HG03097 (cell line): Measurements from ENCODE around the gene ITGB8.
"Not testable (repeated sequence)": the region's sequence is repeated elsewhere in the genome, so short reads cannot be mapped to it uniquely, and the experiment has no call there.

Source experiments
- ATAC-seq: cut with Tn5 transposase; IDR thresholded peaks from one replicate; pipeline ENCODE4 v1.9.1; 2021; ENCODE audit not compliant: unreplicated experiment, low FRiP score

Gene ITGB8

GRCh38 chr7:20330239-20330927 lies at the start of gene ITGB8:
ITGB8 (plus strand) TSS chr7:20330900; CDS start chr7:20331807, 907 bp downstream.
- ATAC-seq: peak; percentile 44

DNA sequence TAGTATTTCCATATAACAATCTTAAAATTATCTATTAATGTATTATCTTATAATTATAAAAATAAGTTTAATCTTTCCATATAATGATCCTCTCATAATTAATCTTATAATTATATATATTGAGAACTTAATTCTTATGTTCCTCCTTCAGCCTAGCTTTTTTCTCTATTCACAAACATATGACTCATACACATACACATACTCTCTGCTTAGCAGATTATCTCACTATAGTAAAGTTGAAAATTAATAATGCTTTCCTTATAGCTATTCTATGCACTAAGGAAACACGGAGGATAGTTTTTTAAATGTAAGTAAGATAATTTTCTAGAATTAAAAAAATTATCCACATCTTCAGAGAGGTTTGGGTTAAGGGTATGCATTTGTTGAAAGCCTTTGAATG lies 47.7 kb upstream of the ITGB8 start:
- no peak for ATAC-seq

DNA sequence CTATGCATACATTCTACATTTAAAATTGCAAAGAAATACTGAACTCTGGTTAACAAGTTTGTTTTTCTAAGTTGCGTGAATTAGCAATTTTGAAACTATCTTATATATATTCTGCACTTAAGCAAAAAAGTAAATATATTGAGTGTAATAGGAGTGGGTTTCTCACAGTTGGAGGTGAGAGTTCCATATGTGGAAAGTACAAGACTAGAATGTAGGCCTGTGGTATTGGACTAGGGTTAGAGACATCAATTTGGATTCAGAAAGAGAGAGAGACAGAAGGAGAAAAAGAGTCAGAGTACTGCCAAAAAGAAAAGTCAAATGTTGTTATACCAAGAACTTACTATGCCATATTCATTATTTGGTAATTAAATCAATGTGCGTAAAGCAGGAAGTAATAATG lies 47.3 kb upstream of the ITGB8 start:
- no peak for ATAC-seq

DNA sequence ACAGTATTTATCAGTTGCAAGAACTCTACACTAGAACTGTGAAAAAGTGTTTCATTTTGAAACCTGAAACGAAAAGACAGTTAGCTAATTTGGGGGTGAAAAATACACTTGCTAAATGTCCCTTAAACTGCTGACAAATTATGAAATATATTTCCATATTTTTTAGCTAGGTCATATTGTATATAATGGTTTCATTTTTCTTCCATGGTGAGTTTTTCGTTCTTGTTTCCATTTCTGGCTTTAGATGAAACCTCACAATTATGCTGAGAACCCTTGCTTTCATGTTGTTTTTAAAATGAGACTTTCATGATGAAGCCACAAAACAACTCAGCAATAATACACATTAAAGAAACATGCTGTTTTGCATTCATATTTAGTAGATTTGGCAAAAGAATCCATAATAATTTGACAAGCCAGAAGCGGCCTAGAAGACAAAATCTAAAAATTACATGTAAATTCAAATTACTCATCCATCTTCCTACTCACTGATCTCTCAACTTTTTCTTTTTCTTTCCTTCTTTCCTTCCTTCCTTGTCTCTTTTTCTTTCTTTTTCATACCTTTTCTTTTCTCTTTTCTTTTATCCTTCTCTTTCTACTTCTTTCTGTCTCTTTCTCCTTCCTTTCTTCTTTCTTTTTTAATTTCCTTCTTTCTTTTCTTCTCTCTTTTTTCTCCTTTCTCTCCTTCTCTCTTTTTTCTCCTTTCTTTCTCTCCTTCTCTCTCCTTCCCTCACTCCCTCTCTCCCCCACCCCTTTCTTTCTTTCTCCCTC lies 46.5 kb upstream of the ITGB8 start:
- no peak for ATAC-seq

- no peak for ATAC-seq
Measured at GRCh38 chr7:20284771-20285143, 45.9 kb upstream of the ITGB8 start.

DNA sequence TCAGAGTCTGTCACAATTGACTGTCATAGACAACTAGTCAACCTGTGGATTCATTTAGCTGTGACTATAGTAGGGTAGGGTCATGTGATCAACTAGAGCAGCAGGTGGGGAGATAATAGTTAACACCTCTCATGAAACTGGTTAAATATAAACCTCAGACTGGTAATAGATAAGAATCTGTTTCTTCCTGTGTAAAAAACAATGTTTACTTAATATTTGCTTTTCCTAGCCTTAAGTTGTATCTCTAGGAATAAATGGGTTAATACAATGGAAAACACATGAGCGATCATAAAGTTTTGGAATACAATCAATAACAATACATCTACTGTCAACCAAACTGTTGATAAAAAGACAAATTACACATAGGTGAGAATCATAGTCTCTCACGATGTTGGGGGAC lies 43.4 kb upstream of the ITGB8 start:
- peak; percentile 63 for ATAC-seq

DNA sequence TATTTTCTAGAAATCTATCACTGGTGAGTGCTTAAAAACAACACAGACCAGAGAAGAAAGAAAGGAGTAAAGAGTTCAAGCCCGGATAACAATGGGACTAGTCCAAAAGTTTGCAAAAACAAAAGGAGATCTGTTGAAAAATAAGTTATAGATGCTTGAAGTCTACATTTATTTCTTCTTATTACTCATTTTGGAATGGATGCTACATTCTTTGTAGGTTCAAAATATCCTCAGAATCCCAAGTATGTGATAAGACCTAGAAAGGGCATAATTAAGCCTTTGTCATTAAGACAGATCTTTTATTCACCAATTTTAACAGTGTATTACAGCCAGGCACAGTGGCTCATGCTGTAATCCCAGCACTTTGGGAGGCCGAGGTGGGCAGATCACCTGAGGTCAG lies 42.7 kb upstream of the ITGB8 start:
- ATAC-seq: no peak

DNA sequence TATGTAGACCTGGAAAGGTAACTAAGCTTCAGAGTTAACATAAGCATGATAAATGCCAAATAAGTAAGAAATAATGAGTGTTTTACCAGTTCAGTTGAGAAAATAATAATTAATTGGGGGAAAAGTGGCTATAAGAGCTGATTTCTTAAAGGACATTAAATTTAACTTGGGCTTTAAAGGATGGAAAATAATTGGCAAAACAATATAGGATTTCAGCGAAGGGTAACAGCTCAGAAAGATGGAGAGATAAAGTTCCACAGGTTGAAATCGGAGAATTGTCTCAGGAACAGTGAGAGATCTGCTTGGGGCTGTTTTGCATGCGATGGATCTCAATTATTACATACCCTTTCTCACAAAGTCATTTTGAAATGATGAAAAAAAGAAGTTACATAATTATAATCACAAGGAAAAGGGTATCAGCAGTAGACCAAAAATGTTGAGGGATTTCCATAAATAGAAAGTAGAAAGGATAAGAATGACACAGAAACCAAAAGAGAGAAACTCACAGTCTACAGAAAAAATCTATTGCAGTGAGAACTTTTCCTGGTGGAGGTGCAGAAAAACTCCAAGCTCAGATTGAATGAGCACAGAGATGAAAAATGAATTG lies 40.1 kb upstream of the ITGB8 start:
- no peak for ATAC-seq

DNA sequence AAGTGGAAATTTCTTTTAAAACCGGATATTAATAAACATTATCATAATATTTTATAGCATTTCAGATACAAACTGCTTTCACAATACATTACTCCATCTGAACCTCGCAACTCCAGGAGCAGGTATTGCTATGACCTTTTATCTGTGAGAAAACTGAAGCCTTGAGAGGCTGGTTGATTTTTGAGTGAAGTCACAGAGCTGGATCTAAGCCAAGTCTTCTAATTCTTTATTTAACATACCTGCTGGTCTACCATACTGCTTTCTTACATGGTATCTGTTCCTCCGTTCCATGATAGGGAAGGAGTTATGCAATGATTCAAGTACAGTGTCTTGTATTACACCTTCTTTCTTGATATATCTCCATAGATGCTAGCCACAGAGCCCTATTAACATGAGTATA lies 37.4 kb upstream of the ITGB8 start:
- ATAC-seq: no peak

DNA sequence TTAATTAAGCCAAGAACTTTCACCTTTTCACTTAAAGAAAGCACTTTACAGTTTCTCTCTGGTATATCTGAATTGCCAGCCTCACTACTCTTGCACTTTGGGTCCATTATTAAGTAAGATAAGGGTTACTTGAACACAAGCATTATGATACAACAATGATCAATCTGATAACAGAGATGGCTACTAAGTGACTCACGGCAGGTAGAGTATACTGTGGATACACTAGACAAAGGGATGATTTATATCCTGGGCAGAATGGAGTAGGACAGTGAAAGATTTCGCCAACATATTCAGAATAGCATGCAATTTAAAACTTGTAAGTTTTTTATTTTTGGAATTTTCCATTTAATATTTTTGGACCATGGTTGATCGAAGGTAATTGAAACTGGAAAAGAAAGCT lies 34.3 kb upstream of the ITGB8 start:
- ATAC-seq: no peak

- no peak for ATAC-seq
Measured at GRCh38 chr7:20296901-20297300, 33.8 kb upstream of the ITGB8 start.

- no peak for ATAC-seq
Measured at GRCh38 chr7:20298486-20298901, 32.2 kb upstream of the ITGB8 start.

DNA sequence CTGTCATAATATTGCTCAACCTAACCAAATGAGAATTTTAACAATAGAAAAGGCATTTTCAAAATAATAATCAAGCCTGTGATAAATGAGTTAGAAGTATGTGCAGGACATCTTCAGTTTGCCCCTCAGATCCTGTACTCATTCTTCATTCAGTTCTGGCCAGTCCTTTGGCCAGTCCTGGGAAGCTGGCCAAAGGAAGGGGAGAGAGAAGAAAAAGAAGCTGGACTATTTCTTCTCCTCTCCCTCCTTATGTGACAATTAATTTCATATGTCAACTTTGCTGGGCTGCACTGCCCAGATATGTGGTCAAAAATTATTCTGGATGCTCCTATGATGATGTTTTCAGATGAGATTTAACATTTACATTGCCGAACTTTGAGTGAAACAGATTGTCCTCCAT lies 31.6 kb upstream of the ITGB8 start:
- no peak for ATAC-seq

- peak; percentile 56 for ATAC-seq
Measured at GRCh38 chr7:20299647-20300312, 30.9 kb upstream of the ITGB8 start.

- no peak for ATAC-seq
Measured at GRCh38 chr7:20301311-20301939, 29.3 kb upstream of the ITGB8 start.

GRCh38 chr7:20302300-20302699 lies 28.4 kb upstream of the ITGB8 start:
- not testable (repeated sequence) for ATAC-seq

- ATAC-seq: no peak
Measured at GRCh38 chr7:20302891-20303290, 27.8 kb upstream of the ITGB8 start.

DNA sequence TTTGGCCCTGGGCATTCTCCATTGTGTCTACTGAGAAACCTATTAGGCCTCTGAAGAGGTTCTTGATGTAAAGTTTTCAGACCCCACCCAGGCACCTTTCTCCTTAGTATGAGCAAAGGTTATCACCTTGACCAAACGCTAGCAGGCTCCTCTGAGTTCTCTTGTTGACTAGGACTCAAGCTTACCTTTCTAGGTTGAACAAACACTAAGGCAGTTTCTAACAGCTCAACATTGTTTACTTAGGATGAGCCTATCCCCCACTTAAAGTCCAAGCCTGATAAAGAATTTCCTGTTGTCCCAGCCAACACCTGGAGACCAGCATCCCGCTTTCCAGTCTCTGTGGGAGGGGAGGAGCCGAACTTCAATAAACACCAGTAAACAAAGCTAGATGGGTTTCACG lies 26.3 kb upstream of the ITGB8 start:
- ATAC-seq: no peak

DNA sequence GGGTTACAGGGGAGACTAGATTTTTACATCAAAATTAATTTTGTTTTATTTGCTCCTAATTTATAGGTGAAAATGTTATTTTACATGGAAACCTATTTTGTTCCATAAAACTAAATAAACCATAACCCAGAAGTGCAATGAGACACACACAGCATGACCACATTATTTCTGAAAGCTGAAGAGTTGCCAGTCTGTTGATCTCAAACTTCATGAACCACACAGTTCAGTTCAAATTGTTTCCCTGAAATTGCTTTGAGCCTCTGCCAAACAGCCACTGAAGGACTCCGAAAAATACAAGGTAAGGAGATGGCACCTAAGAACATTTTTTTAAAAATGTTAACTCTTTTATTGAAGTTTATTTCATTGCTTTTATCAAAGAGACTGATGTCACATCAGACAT lies 25.0 kb upstream of the ITGB8 start:
- ATAC-seq: no peak

GRCh38 chr7:20306180-20306946 lies 24.3 kb upstream of the ITGB8 start:
- no peak for ATAC-seq
